CD4-positive, alpha-beta T cell (primary cell): Measurements from ENCODE around the gene TMEM44. TPM values are rescaled to one million over a fixed set of nuclear protein-coding genes. Genes with fewer than 3 reads are reported as not detected.

Experiments
- ATAC-seq: fragments of 200-7000 bp; cut with Tn5 transposase; one replicate; pipeline ENCODE4 v1.10.0; 2022; ENCODE audit warnings: mild to moderate bottlenecking; ENCODE audit not compliant: poor library complexity
- CTCF ChIA-PET: fragments of 350-600 bp; sonication (Branson Sonifier 250); formaldehyde crosslinking; loops from one replicate; lab custom pipeline; 2021; ENCODE audit warnings: antibody characterized with exemption, inconsistent platforms; lab: Charles Lee
- POLR2A ChIA-PET: fragments of 350-600 bp; sonication (Branson Sonifier 250); formaldehyde crosslinking; loops from one replicate; lab custom pipeline; 2021; ENCODE audit warnings: antibody characterized with exemption, inconsistent platforms; lab: Charles Lee
- DNase-seq, 14 experiments: peaks; one replicate each; pipeline ENCODE4 v3.0.0-alpha.2; 2013 to 2020; ENCODE audit warnings: mixed read lengths in 2 of 14
- H3K27ac ChIP-seq, 2 donors: one replicate each; pipeline versions ENCODE4 v1.5.1 to v1.7.0; 2013; ENCODE audit warnings: low read length in 2 of 2, low read depth in 1 of 2, mild to moderate bottlenecking in 1 of 2
- H3K27me3 ChIP-seq, 2 experiments: 1 replicate in 1 of 2; 2 replicates in 1 of 2; pipeline versions ENCODE4 v1.6.1 to v1.7.0; 2013; ENCODE audit warnings: low read length in 2 of 2, control low read depth in 1 of 2, mild to moderate bottlenecking in 1 of 2, moderate library complexity in 1 of 2; ENCODE audit not compliant: insufficient read depth in 2 of 2, control insufficient read depth in 1 of 2
- H3K36me3 ChIP-seq: one replicate; pipeline ENCODE4 v1.6.1; 2013; ENCODE audit warnings: low read length, control low read depth; ENCODE audit not compliant: insufficient read depth
- H3K4me1 ChIP-seq: one replicate; pipeline ENCODE4 v1.6.1; 2013; ENCODE audit warnings: low read length, control low read depth; ENCODE audit not compliant: insufficient read depth
- H3K4me3 ChIP-seq: one replicate; pipeline ENCODE4 v1.5.1; 2013; ENCODE audit warnings: mild to moderate bottlenecking, low read length, moderate library complexity
- H3K9me3 ChIP-seq, 2 experiments: 1 replicate in 1 of 2; 2 replicates in 1 of 2; pipeline versions ENCODE4 v1.6.1 to v1.7.0; 2013; ENCODE audit warnings: low read length in 2 of 2, mild to moderate bottlenecking in 2 of 2, control low read depth in 1 of 2, moderate library complexity in 1 of 2; ENCODE audit not compliant: control insufficient read depth in 1 of 2, insufficient read depth in 1 of 2
- H3K27ac Mint-ChIP-seq: one replicate; pipeline ENCODE4 v1.8.0; 2020; ENCODE audit warnings: mixed read lengths
- H3K27me3 Mint-ChIP-seq: one replicate; pipeline ENCODE4 v1.8.0; 2021; ENCODE audit warnings: mixed read lengths
- H3K36me3 Mint-ChIP-seq: one replicate; pipeline ENCODE4 v1.8.0; 2021; ENCODE audit warnings: low read depth, mixed read lengths
- H3K4me1 Mint-ChIP-seq: one replicate; pipeline ENCODE4 v1.8.0; 2021; ENCODE audit warnings: low read depth, mixed read lengths
- H3K4me3 Mint-ChIP-seq: one replicate; pipeline ENCODE4 v1.8.0; 2020; ENCODE audit warnings: mild to moderate bottlenecking, mixed read lengths
- H3K9me3 Mint-ChIP-seq: one replicate; pipeline ENCODE4 v1.8.0; 2020; ENCODE audit warnings: mixed read lengths
- intact Hi-C, 2 experiments: fragments of 100-400 bp; cut with DNase I in 1 of 2; cut with micrococcal nuclease in 1 of 2; formaldehyde crosslinking; loops; one replicate each; pipeline versions ENCODE4 v1.15.1 to v1.9.0; 2023 to 2025; cut with DNase I, micrococcal nuclease
- total RNA-seq, 174 experiments: library from RNA in 2 of 174; stranded (reverse) in 2 of 174; gene quantifications; one replicate each; pipeline ENCODE4 v1.2.3 and lab custom pipeline; 2021 to 2026
- TF ChIP-seq, protein P1 (sequence below): fragments of 200-600 bp; IDR thresholded peaks from one replicate; pipeline ENCODE4 v1.8.0; 2022; ENCODE audit warnings: antibody characterized with exemption, mild to moderate bottlenecking

Gene TMEM44
- total RNA-seq, 2 experiments from 2014 or later = 0.98 to 1.1 TPM

DNA sequence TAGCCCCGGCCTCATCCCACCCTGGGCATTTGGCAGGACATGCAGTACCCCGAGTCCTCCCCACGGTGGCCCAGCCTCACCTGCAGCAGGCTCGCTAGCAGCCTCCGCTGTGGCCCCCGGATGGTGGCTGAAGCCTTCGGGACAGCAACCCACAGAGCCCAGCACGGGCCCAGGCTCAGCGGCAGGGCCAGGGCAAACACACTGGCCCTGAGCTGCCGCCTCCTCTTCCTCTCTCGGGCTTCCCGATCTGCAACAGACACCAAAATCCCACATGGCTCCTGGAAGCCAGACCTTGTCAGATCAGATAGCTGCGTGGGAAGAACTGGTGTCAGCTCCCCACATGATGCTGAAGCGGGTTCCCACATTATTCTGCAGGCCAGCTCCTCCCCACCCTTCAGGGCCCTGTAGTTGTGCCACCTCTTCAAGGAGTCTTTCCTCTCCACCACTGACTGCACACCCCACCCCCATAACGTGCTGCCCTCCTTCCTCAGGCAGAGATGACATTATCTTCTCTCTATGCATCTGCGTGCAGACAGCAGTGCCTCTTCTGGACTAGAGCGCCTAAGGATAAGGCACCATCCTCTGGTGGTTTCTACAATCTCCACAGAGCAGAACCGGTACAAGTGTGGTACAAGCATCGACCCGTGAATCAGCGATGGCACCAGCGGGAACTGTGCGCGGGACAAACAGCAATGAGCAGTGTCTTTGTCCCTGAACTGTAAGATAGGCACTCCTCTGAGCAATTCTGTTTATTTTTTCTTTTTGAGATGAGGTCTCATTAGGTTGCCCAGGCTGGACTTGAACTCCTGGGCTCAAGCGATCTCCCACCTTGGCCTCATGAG, 9.5 kb downstream of the TMEM44 start:
- no peaks in the 10 kb centered on the region for H3K36me3 Mint-ChIP-seq
- no peaks in the 10 kb centered on the region for H3K36me3 ChIP-seq
- CTCF ChIA-PET = no interaction called here
- no peak overlapping the region for H3K4me3 Mint-ChIP-seq
- no peaks in the 10 kb centered on the region for H3K27me3 Mint-ChIP-seq
- ATAC-seq (no peak), DNase-seq (no peak)
- intact Hi-C loops = no loop called here
- H3K4me1 Mint-ChIP-seq = no peaks in the 10 kb centered on the region
- no peaks in the 10 kb centered on the region for H3K9me3 ChIP-seq
- POLR2A ChIA-PET = no interaction called here
- H3K27ac Mint-ChIP-seq = no peak overlapping the region
- no peaks in the 10 kb centered on the region for H3K27me3 ChIP-seq
- H3K4me1 ChIP-seq = no peaks in the 10 kb centered on the region
- H3K27ac ChIP-seq = no peak overlapping the region
- TF ChIP-seq, protein P1, sequence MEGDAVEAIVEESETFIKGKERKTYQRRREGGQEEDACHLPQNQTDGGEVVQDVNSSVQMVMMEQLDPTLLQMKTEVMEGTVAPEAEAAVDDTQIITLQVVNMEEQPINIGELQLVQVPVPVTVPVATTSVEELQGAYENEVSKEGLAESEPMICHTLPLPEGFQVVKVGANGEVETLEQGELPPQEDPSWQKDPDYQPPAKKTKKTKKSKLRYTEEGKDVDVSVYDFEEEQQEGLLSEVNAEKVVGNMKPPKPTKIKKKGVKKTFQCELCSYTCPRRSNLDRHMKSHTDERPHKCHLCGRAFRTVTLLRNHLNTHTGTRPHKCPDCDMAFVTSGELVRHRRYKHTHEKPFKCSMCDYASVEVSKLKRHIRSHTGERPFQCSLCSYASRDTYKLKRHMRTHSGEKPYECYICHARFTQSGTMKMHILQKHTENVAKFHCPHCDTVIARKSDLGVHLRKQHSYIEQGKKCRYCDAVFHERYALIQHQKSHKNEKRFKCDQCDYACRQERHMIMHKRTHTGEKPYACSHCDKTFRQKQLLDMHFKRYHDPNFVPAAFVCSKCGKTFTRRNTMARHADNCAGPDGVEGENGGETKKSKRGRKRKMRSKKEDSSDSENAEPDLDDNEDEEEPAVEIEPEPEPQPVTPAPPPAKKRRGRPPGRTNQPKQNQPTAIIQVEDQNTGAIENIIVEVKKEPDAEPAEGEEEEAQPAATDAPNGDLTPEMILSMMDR = no peak
- H3K4me3 ChIP-seq = no peak overlapping the region
- no peaks in the 10 kb centered on the region for H3K9me3 Mint-ChIP-seq

- no peaks in the 10 kb centered on the region for H3K27me3 Mint-ChIP-seq
- Histone ChIP-seq H3K4me3 (no peak overlapping the region), H3K36me3 (no peaks in the 10 kb centered on the region), H3K27ac (no peak overlapping the region), H3K9me3 (no peaks in the 10 kb centered on the region), H3K4me1 (no peaks in the 10 kb centered on the region), H3K27me3 (no peaks in the 10 kb centered on the region)
- TF ChIP-seq, protein P1 = no peak
- no peaks in the 10 kb centered on the region for H3K36me3 Mint-ChIP-seq
- H3K9me3 Mint-ChIP-seq = no peaks in the 10 kb centered on the region
- no peak overlapping the region for H3K27ac Mint-ChIP-seq
- DNase-seq = no peak
- no peak overlapping the region for H3K4me3 Mint-ChIP-seq
- ATAC-seq = no peak
- intact Hi-C loops = no loop called here
- H3K4me1 Mint-ChIP-seq = no peaks in the 10 kb centered on the region
- ChIA-PET POLR2A (no interaction called here), CTCF (no interaction called here)
Measured at GRCh38 chr3:194622621-194623340, 10.4 kb downstream of the TMEM44 start.

- H3K4me3 Mint-ChIP-seq = no peak overlapping the region
- TF ChIP-seq, protein P1 = no peak
- H3K36me3 ChIP-seq = no peaks in the 10 kb centered on the region
- no peaks in the 10 kb centered on the region for H3K27me3 Mint-ChIP-seq
- H3K4me1 ChIP-seq = no peaks in the 10 kb centered on the region
- no peak overlapping the region for H3K4me3 ChIP-seq
- ChIA-PET POLR2A (no interaction called here), CTCF (no interaction called here)
- H3K27ac Mint-ChIP-seq = no peak overlapping the region
- no peak for ATAC-seq
- DNase-seq = no peak
- no peaks in the 10 kb centered on the region for H3K36me3 Mint-ChIP-seq
- no peaks in the 10 kb centered on the region for H3K9me3 Mint-ChIP-seq
- no peaks in the 10 kb centered on the region for H3K9me3 ChIP-seq
- intact Hi-C loops = no loop called here
- no peaks in the 10 kb centered on the region for H3K4me1 Mint-ChIP-seq
- H3K27ac ChIP-seq = no peak overlapping the region
- no peaks in the 10 kb centered on the region for H3K27me3 ChIP-seq
Measured at GRCh38 chr3:194621947-194622346, 11.3 kb downstream of the TMEM44 start.
